Limb (tissue), 2 donors: ENCODE data around the gene KSR2.

Experiments used
- DNase-seq, 2 donors: peaks; one replicate each; pipeline ENCODE4 v3.0.0-alpha.2; 2016; ENCODE audit errors: extremely low spot score in 2 of 2

Gene KSR2

GRCh38 chr12:117467588-117467987, 501.2 kb downstream of the KSR2 start:
- DNase-seq: no peak

- no peak for DNase-seq
Observed at GRCh38 chr12:117466677-117467362, 502.0 kb downstream of the KSR2 start.

GRCh38 chr12:117461732-117462131, 507.1 kb downstream of the KSR2 start:
- DNase-seq: no peak

- no peak for DNase-seq
Observed at GRCh38 chr12:117459229-117459628, 509.6 kb downstream of the KSR2 start.

- no peak for DNase-seq
Observed at GRCh38 chr12:117457189-117457588, 511.6 kb downstream of the KSR2 start.

- no peak for DNase-seq
Observed at GRCh38 chr12:117456076-117456475, 512.7 kb downstream of the KSR2 start.

- no peak for DNase-seq
Observed at GRCh38 chr12:117453961-117454360, 514.8 kb downstream of the KSR2 start.

- DNase-seq: no peak
Observed at GRCh38 chr12:117452112-117452511, 516.7 kb downstream of the KSR2 start.

- no peak for DNase-seq
Observed at GRCh38 chr12:117450209-117450608, 518.6 kb downstream of the KSR2 start.

- no peak for DNase-seq
Observed at GRCh38 chr12:117447665-117448366, 521.0 kb downstream of the KSR2 start.

GRCh38 chr12:117444781-117445180, 524.0 kb downstream of the KSR2 start:
- DNase-seq: no peak

- peak; percentile 15 to 50 for DNase-seq
Observed at GRCh38 chr12:117441751-117442150, 527.0 kb downstream of the KSR2 start.

- DNase-seq: no peak
Observed at GRCh38 chr12:117440384-117440783, 528.4 kb downstream of the KSR2 start.

- no peak for DNase-seq
Observed at GRCh38 chr12:117439531-117440001, 529.2 kb downstream of the KSR2 start.

- no peak for DNase-seq
Observed at GRCh38 chr12:117438809-117439208, 530.0 kb downstream of the KSR2 start.

- peak in 1 of 2 donors; percentile 13 for DNase-seq
Observed at GRCh38 chr12:117437516-117438255, 531.1 kb downstream of the KSR2 start.

- no peak for DNase-seq
Observed at GRCh38 chr12:117433878-117434277, 534.9 kb downstream of the KSR2 start.

- no peak for DNase-seq
Observed at GRCh38 chr12:117430246-117430645, 538.5 kb downstream of the KSR2 start.

GRCh38 chr12:117427211-117427610, 541.6 kb downstream of the KSR2 start:
- DNase-seq: no peak

- DNase-seq: no peak
Observed at GRCh38 chr12:117421987-117422386, 546.8 kb downstream of the KSR2 start.

- no peak for DNase-seq
Observed at GRCh38 chr12:117421068-117421752, 547.6 kb downstream of the KSR2 start.

GRCh38 chr12:117417004-117417403, 551.8 kb downstream of the KSR2 start:
- no peak for DNase-seq
